Endothelial cell (in vitro differentiated cells): ENCODE measurements around the gene HUNK. TPM values are rescaled to one million over a fixed set of nuclear protein-coding genes. Genes with fewer than 3 reads are reported as not detected.
"Not testable (repeated sequence)": the region's sequence is repeated elsewhere in the genome, so short reads cannot be mapped to it uniquely, and the experiment has no call there.

ENCODE experiments used
- DNase-seq: peaks from one replicate; pipeline ENCODE4 v3.0.0; 2021; ENCODE audit warnings: low spot score
- H3K27ac Mint-ChIP-seq: one replicate; pipeline ENCODE4 v1.8.0; 2021; ENCODE audit warnings: mixed read lengths, inconsistent platforms; ENCODE audit not compliant: unreplicated experiment
- H3K27me3 Mint-ChIP-seq: one replicate; pipeline ENCODE4 v1.8.0; 2021; ENCODE audit warnings: mild to moderate bottlenecking, moderate library complexity, mixed read lengths, inconsistent platforms; ENCODE audit not compliant: unreplicated experiment
- H3K36me3 Mint-ChIP-seq: one replicate; pipeline ENCODE4 v1.8.0; 2021; ENCODE audit warnings: mild to moderate bottlenecking, low read depth, mixed read lengths, inconsistent platforms; ENCODE audit not compliant: unreplicated experiment
- H3K4me1 Mint-ChIP-seq: one replicate; pipeline ENCODE4 v1.8.0; 2021; ENCODE audit warnings: mild to moderate bottlenecking, mixed read lengths, inconsistent platforms; ENCODE audit not compliant: unreplicated experiment
- H3K4me3 Mint-ChIP-seq: one replicate; pipeline ENCODE4 v1.8.0; 2021; ENCODE audit warnings: mild to moderate bottlenecking, mixed read lengths, inconsistent platforms; ENCODE audit not compliant: unreplicated experiment
- H3K9me3 Mint-ChIP-seq: one replicate; pipeline ENCODE4 v1.8.0; 2021; ENCODE audit warnings: mixed read lengths, inconsistent platforms; ENCODE audit not compliant: unreplicated experiment
- total RNA-seq: library from RNA; stranded (reverse); fragmentation: NEBNext Ultra II Directional; extraction: Animal tissue kit (Norgen Biotek cat#: 25700); gene quantifications from one replicate; pipeline ENCODE4 v1.2.1, GENCODE V29; 2021; ENCODE audit not compliant: unreplicated experiment
- TF ChIP-seq, protein P1 (sequence below): fragments of 200-600 bp; sonication (generic); IDR thresholded peaks from one replicate; pipeline ENCODE4 v1.5.0; 2021; ENCODE audit warnings: antibody characterized with exemption; ENCODE audit not compliant: unreplicated experiment

HUNK gene
- total RNA-seq, 1 donor from 2014 or later: 19.3 TPM

- no peak overlapping the region for H3K4me3 Mint-ChIP-seq
- peaks cover 30% of the 10 kb centered on the region for H3K36me3 Mint-ChIP-seq
- TF ChIP-seq, protein P1, sequence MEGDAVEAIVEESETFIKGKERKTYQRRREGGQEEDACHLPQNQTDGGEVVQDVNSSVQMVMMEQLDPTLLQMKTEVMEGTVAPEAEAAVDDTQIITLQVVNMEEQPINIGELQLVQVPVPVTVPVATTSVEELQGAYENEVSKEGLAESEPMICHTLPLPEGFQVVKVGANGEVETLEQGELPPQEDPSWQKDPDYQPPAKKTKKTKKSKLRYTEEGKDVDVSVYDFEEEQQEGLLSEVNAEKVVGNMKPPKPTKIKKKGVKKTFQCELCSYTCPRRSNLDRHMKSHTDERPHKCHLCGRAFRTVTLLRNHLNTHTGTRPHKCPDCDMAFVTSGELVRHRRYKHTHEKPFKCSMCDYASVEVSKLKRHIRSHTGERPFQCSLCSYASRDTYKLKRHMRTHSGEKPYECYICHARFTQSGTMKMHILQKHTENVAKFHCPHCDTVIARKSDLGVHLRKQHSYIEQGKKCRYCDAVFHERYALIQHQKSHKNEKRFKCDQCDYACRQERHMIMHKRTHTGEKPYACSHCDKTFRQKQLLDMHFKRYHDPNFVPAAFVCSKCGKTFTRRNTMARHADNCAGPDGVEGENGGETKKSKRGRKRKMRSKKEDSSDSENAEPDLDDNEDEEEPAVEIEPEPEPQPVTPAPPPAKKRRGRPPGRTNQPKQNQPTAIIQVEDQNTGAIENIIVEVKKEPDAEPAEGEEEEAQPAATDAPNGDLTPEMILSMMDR: no peak
- H3K27ac Mint-ChIP-seq: no peak overlapping the region
- no peak for DNase-seq
- H3K9me3 Mint-ChIP-seq: no peaks in the 10 kb centered on the region
- H3K4me1 Mint-ChIP-seq: peaks cover 51% of the 10 kb centered on the region
- H3K27me3 Mint-ChIP-seq: peaks cover 5% of the 10 kb centered on the region
Measured at GRCh38 chr21:31945546-31945945, 72.7 kb downstream of the HUNK start.

- Mint-ChIP-seq H3K27me3 (peaks cover 5% of the 10 kb centered on the region), H3K27ac (no peak overlapping the region), H3K4me3 (peak overlapping the region; percentile 76), H3K36me3 (peaks cover 34% of the 10 kb centered on the region), H3K9me3 (no peaks in the 10 kb centered on the region), H3K4me1 (peaks cover 51% of the 10 kb centered on the region)
- DNase-seq: no peak
- TF ChIP-seq, protein P1: no peak
Measured at GRCh38 chr21:31946231-31946630, 73.4 kb downstream of the HUNK start.

DNA sequence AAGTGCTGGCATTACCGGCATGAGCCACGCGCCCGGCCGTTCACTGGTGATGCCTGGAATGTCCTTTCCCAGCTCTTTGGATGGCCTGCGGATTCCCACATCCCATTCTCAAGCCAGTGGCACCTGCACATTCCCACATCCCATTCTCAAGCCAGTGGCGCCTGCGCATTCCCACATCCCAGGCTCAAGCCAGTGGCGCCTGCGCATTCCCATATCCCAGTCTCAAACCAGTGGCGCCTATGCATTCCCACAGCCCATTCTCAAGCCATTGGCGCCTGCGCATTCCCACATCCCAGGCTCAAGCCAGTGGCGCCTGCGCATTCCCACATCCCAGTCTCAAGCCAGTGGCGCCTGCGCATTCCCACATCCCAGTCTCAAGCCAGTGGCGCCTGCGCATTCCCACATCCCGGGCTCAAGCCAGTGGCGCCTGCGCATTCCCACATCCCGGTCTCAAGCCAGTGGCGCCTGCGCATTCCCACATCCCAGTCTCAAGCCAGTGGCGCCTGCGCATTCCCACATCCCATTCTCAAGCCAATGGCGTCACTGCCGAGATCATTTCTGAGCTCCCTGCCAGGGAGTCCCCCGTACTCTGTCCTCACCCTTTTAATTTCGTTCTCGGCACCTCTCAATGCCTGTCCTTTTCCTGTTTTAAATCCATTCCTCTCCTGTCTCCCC is 74.2 kb downstream of the HUNK start:
- H3K27me3 Mint-ChIP-seq, H3K9me3 Mint-ChIP-seq, H3K4me3 Mint-ChIP-seq, DNase-seq, H3K27ac Mint-ChIP-seq: not testable (repeated sequence)
- peaks cover 36% of the 10 kb centered on the region for H3K36me3 Mint-ChIP-seq
- peaks cover 44% of the 10 kb centered on the region for H3K4me1 Mint-ChIP-seq

- peaks cover 41% of the 10 kb centered on the region for H3K4me1 Mint-ChIP-seq
- no peaks in the 10 kb centered on the region for H3K9me3 Mint-ChIP-seq
Measured at GRCh38 chr21:31948676-31949075, 75.9 kb downstream of the HUNK start.

DNA sequence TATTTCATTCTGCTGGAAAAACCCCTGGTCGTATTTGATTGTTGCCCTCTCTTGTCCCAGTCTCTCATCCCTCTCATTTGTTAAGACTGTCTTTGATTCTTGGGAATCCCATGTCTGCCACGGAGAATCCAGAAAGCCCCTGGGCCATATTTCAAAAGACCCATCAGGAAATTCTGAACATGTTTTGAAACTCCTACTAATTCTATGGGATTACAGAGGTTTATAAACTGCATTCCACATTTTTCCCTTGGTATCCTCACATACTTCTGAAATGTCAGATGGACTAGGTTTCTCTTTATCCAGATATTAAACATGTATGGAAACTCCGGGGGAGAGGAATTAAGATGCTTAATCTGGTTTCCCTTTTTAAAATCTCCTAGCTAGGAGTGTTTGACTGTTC is 80.0 kb downstream of the HUNK start:
- no peak overlapping the region for H3K4me3 Mint-ChIP-seq
- H3K9me3 Mint-ChIP-seq: no peaks in the 10 kb centered on the region
- no peak overlapping the region for H3K27ac Mint-ChIP-seq
- peaks cover 4% of the 10 kb centered on the region for H3K27me3 Mint-ChIP-seq
- H3K4me1 Mint-ChIP-seq: peaks cover 23% of the 10 kb centered on the region
- no peak for DNase-seq
- peaks cover 38% of the 10 kb centered on the region for H3K36me3 Mint-ChIP-seq
- TF ChIP-seq, protein P1: no peak

More at GRCh38 chr21:31948676-31949075, 75.9 kb downstream of the HUNK start:
- Mint-ChIP-seq H3K4me3 (peak overlapping the region; percentile 66), H3K27me3 (peaks cover 5% of the 10 kb centered on the region), H3K36me3 (peaks cover 36% of the 10 kb centered on the region), H3K27ac (peak overlapping the region; percentile 27)
- no peak for DNase-seq
- TF ChIP-seq, protein P1: no peak
